ENCODE measurements around the gene IKZF1. TPM values are rescaled to one million over a fixed set of nuclear protein-coding genes. Genes with fewer than 3 reads are reported as not detected.

The IKZF1 gene
- total RNA-seq, 1 donor from 2014 or later, result 537 TPM

DNA sequence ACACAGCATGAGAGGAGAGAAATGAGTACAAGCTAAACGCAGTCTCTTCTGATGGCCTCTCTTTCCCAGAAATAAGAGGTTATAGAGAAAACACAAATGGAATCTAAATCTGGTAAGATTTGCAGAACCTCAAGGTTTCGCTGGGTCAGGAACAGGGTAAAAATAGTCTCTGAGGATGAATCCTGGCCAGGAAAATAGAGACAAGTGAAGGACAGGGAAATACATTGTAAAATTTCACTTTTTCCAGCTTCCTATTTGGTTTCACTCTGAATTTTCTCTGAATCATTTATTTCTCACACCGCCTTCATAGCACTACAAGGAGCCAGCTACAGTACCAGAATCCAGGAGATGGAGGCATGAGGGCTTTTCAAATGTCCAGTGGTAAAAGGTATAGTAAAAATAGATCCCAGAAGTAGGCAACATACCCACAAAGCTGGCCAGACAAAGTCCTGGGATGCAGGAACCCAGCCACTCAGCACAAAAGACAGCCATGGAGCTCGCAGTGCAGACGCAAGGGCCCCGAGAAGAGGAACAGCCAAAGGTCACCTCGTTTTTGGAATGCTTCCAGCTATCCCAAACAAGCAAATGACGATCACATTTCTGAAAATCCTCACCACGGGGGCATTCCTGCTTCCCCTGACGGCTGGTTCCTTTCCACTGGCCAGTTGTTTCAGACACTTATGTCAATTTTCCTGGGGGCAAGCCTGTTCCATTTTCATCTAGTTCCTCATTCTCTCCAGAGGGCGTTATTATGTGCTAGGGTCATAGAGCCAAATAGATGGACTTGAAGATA is 21.5 kb upstream of the IKZF1 start:
- intact Hi-C loops (cut with micrococcal nuclease), result loop anchor here (1.0 to 2.0 kb wide), 2 partner anchors 16 to 20 kb away; no protein-coding TSS in a partner anchor

DNA sequence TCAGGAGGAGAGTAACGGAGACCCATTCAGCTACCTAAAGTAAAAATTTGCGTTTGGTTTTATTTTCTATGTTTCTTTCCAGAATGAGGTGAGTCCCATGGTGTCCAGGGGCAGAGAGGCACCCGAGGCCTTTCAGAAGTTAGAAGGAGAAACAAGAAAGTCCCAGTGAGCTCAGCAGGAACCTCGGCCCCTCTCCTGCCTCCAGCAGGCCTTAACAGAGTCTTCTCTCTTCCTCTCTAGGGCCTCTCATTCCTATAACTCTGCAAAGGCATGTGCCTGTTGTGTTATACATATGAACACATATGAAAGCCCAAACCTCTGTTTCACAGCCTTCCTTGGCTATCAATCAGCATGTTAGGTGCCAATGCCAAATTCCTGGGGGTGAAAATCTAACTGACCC is 20.8 kb upstream of the IKZF1 start:
- intact Hi-C loops (cut with micrococcal nuclease), result loop anchor here (2.0 kb wide), 1 partner anchor 19 kb away; no protein-coding TSS in a partner anchor

DNA sequence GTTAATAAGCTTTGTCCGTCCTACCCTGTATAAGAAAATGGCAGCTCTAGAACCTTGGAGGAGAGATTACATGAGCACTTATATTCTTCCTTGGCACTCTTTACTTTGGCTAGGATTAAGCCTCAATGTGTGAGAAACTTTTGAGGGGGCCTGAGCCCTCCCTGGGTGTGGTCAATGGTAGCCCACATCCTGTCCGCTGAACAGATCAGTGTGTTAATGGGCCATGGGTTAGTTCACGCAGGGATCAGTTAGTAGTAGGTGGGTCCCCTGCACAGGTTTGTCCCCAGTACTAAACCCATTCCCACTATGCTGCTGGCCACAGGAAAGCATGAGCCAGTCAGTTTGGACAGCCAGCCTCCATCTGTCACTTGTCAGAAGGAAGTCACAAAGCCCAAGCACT is 20.2 kb upstream of the IKZF1 start:
- intact Hi-C loops (cut with micrococcal nuclease), result no loop called here

DNA sequence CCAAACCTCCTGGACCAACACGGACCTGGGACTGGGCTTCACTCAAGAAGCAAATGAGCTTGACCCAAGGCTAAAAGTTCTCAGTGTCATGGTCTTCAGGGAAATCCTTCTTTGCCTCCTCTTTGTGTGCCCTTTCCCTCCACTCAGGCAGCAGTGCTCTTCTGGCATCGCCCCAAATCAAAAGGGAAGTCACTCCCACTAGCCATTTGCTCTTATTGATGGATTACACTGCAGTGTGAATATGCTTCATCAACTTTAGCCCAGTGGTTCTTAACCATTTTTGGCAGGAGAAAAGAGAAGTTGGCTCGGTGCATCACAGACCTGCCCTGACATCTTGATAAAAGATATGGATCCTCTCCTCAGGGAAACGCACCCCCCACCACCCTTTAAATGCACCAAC is 19.2 kb upstream of the IKZF1 start:
- intact Hi-C loops (cut with micrococcal nuclease), result no loop called here

DNA sequence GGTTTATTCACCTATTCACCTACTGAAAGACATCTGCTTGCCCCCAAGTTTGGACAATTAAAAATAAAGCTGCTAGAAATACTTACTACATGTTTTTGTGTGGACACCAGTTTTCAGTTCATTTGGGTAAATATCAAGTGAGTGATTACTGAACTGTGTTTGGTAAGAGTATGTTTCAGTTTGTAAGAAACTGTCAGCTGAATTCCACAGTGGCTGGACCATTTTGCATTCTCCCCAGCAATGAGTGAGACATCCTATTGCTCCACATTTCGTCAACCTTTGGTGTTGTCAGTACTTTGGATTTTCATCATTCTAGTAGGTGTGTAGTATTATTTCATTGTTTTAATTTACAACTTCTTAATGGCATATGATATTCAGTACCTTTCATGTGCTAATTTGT is 17.4 kb upstream of the IKZF1 start:
- intact Hi-C loops (cut with micrococcal nuclease), result no loop called here

DNA sequence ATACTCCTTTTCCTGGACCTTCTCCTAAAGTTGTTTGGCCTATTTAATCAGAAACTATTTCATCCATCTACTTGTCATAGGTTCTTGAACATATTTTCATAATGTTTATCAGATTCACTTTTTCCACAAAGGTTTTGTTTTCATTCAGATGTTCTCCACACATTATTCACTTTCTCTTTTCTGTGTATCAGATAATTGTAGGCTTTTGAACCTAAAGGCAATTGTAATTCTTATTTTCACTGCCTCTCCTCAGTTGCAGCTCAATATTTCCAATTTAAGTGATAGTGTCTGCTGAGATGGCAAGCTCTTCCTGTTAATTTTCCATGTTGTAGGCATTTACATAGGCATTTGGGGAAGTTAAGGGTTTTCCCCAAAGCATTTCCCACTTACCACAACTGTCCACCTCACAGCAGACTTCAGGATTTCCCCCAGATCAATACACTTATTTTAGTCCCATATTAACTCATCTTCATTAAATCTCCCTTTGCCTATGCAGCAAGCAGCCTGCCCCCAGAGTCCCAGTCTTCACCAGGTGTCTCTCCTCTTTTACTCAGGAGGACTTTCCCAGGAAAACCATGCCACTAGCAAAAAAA is 12.3 kb upstream of the IKZF1 start:
- intact Hi-C loops (cut with micrococcal nuclease), result no loop called here

DNA sequence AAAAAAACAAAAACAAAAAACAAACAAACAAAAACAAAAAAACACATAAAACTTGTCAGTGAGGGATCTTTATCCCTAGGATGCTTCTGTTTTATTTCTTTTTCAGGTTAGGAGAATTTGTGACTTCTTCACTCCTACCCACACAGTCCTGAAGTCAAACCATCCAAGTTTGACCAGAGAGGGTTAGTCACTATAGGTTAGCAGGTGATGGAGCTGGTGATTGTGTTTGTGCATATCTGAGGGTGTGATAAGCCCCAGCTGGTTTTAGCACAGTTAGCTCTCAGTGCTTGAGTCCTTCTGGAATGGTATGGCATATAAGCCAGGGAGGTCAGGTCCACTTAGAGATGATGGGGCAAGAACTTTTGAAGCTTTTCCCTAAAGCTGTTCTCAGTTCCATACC is 11.8 kb upstream of the IKZF1 start:
- intact Hi-C loops (cut with micrococcal nuclease), result no loop called here

DNA sequence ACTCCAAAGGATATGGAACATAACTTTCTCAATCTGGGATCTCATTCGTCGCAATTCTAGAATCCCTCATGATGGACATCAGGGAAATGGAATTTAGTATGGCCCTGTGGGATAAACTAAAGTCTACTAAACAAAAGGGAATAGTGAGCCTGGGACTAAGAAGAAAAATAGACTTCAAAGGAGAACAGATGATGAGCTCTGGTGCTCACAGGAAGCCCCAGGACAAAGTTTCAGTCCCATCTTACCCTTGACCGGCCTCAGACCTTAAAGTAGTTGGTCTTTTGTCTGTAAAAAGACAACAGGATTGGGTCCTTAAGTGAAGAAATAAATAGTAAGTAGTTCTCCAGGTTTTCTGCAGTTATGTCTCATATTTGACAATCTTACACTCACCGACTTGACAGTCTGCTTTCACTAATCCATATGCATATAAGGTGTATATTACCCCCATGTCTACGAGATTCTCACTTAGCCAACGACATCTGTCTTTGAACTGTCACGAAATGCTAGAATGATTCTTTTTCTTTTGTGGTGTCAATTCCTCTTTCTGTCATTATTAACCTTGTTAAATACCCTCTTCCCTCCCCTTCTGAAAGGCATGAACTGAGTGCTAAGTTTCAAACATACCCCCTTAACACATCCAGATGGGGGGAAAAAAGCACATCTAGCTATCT is 10.9 kb upstream of the IKZF1 start:
- intact Hi-C loops (cut with micrococcal nuclease), result no loop called here

DNA sequence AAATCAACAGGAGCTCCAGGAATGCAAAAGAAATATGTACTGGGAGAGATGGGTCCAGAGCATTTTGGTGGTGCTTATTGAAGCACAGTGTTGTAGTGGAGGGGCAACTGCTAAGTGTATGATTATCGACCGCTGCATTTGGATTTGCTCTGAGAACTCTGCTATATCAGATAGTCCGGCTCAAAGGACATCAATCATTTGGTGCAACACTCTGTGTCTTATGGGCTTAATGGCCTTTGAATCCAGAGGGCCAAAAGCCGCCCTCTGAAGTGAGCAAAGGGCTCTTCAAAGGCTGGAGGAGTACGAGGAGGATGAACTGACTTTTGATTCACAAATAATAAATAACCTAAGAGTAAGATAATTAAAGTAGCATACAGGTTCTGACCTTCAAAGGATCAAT is 9.4 kb upstream of the IKZF1 start:
- intact Hi-C loops (cut with micrococcal nuclease), result loop anchor here (1.0 kb wide), 1 partner anchor 18 kb away; no protein-coding TSS in a partner anchor

DNA sequence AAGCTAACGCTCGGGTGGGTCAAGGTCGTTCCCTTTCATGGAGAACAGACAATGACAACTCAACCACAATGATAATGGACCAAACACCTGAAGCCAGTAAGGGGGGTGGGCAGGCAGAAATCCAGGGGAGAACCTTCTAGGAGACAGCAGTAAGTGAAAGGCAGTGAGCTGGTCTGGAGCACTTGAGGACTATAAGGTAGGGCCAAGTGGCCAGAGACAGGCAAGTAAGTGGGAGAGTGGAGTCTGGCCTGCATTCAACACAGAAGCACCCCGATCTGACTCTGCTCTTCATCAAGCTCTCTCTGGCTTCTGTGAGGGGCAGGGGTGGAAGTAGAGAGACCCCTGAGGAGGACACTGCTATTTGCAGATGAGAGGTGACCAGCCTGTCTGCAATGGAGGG is 7.7 kb upstream of the IKZF1 start:
- intact Hi-C loops (cut with micrococcal nuclease), result no loop called here

DNA sequence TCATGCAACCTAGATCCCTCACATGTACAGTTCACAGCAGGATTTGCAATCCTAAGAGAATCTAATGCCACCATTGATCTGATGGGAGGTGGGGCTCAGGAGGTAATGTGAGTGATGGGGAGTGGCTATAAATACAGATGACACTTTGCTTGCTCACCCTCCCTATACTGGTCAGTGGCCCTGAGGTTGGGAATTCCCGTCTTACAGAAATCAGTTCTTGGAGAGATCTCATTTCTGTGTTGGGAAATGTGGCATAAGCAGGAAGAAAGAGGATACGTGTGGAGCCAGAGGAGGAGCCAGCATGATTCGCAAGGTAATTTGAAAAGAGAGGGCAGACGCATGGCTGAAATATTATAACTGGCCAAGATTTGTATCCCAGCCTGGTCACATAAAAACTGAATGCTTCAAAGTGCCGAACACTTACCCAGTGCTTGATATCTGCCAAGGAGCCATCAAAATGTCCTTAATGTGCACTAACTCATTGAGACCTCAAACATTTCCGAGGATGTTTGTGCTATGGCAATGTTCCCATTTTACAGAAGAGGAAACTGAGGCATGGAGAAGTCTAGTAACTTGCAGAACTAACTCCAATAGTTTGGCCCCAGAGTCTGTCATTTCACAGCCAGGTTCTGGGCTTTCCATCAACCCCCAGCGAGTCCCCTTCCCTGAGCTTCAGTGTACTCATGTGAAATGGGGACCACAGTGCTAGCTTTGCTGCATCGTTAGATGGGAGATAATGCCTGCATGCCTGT is 5.5 kb upstream of the IKZF1 start:
- intact Hi-C loops (cut with micrococcal nuclease), result no loop called here

DNA sequence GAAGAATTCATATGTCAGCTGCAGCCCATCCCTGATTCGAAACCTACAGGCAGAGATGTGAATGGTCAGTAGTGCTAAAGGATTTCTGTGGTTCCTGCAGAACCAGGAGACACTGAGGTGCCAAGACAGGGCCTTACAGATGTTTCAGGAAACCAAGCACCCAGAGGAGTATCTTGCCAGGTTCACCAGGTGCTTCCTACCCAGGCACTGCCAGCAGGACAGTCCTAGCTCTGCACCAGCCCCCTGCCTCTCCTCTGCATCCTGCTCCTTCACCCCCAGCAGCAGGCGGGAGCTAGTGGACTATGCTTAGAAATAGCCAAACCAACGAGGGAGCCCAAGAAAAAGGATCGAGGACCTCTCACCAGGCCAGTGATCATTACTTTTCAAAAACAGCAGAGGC is 4.2 kb upstream of the IKZF1 start:
- intact Hi-C loops (cut with micrococcal nuclease), result no loop called here

DNA sequence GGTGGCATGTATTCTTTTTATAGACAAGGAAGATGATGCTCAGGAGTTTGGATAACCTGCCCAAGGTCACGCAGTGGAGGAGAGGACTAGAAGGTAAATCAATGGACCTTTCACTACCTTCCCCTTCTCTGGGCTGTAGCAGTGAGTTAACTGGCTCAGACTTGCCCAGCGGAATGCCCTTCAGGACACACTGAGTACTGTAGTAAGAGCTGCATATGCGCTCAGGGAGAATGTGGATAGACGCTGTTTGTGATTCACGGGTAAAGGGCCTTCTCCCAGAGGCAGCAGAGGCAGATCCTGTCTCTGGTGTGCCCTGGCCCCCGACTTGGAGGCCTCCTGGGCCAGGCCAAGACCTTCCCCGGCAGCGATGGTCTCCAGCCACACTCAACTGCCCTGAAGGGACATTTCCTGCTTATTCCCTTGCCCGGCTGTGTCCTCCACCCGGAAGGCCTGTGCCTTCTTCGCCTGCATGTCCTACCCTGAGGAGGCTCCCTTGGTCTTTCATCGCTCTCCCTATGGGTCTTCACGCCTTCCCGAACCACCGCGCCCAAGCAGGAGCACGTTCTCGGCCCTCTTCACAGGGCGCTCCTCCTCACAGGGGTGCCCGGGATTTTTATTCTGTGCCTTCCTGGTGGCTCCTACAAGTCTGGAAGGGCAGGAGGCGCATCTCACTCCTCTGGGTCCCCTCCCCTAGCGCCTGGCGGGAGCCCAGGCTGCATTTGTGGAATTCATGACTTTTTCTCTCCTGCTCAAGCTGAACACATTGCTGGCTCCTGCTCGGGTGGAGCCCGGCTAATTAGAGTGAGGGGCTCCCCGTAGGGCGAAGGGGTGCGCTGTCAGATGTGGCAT is 1.8 kb upstream of the IKZF1 start:
- intact Hi-C loops (cut with micrococcal nuclease), result loop anchor here (2.0 kb wide), 1 partner anchor 20 kb away; no protein-coding TSS in a partner anchor

DNA sequence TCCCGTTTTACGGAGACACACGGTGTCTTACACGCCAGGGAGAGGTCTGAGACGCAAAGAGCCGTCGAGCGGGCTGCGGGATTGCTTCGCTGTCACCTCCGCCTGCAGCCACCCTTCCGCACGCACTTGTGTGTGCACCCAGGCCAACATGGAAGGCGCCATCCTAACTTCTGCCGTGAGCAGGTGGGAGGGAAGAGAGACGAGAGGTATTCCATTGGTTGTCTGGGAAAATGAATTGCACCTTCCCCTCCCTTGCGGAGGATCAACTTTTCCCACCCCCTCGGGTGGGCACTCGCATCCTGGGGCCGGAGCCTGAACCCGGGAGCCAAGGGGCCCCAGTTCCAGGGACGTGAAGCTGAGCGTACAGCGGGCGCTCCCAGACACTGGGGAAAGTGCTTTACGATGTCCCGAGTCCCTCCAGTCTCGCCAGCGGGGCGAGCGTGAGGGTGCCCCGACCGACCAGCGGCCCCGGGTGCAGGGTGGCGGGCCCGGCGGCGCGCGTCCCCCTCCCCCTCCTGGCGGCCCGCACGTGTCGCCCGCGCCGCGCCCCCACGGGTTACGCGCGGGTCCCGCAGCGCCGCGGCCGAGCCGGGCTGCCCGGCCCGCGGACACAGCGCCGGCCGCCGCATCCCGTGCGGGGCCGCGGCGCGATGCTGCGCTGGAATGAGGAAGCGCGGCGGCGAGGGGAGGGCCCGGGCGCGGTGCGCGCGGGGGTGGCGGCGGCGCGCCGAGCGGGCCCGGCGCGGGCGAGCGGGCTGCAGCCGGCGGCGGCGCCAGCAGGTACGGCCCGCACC is 984 bp upstream of the IKZF1 start:
- intact Hi-C loops (cut with micrococcal nuclease), result loop anchor here (2.0 kb wide), 1 partner anchor 21 kb away; no protein-coding TSS in a partner anchor

DNA sequence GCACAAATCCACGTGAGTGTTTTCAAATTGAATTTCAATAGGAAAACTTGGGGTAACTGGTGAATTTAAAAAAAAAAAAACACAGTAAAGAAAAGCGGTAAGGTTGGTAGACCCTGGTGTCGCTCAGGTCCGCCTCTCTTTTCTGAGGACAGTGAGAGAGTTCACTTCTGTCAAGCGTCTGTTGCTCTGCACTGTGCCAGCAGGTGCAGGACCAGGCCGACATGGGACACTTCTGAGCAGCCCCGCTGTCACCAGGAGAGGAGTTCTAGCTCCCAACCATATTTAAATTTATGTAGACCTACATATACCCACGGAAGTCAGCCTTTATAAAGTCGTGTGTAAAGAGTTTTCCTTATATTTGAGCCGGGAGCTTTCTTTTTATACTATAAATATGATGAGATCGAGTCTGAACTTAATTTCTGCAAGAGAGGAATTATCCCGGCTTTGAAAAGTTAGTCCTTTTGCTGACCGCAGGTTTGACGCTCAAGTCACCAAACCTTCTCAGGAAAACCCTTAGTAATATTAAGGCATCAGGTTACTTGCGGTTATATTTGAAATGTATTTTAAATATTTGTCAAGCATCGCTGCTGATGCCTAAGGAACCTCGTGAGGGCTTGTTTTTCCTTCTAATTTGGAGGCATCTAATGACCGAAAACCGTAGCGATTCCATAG is 531 bp downstream of the IKZF1 start:
- intact Hi-C loops (cut with micrococcal nuclease), result loop anchor here (1.0 to 5.0 kb wide), 2 partner anchors 78 to 157 kb away; no protein-coding TSS in a partner anchor

DNA sequence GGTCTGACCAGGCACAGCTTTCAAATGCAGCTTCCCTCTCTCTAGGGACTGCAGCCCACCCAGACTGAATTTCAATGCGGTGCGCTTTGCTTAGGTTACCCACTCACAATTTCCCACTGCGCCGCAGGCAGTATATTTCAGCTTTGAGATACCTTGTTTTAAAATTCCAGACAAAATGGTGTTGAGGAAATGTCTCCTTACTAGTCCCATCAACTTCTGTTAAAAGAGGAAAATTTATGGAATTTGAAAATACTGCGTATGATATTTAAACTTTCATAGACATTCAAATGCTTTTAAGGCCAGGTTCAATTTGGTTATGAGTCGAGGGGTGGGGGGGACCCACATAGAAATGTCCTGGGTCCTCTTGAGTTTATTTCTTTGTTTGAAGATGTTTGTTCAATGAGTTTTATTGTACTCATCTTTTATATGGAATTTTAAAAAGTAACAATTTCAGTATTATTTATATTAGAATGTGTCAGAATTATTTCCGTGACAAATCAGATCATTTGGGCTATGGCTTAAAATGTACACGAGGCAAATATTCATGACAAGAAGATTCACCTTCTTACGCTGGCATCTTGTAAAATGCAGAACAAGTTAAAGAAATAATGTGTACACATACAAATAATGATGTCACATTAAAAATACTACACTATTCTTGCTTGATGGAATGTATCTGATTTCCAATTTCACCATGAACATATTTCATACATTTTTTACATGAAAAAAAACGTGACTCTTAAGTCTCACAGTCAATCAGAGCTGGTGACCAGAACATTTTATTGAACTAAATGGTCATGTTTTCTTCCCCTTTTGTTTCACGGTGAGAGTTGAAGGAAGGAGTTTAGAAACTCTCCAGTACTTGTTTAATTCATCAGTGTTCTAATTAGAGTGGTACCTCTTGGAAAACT is 1.3 kb downstream of the IKZF1 start:
- intact Hi-C loops (cut with micrococcal nuclease), result loop anchor here (1.0 to 5.0 kb wide), 3 partner anchors 15 to 158 kb away; no protein-coding TSS in a partner anchor

DNA sequence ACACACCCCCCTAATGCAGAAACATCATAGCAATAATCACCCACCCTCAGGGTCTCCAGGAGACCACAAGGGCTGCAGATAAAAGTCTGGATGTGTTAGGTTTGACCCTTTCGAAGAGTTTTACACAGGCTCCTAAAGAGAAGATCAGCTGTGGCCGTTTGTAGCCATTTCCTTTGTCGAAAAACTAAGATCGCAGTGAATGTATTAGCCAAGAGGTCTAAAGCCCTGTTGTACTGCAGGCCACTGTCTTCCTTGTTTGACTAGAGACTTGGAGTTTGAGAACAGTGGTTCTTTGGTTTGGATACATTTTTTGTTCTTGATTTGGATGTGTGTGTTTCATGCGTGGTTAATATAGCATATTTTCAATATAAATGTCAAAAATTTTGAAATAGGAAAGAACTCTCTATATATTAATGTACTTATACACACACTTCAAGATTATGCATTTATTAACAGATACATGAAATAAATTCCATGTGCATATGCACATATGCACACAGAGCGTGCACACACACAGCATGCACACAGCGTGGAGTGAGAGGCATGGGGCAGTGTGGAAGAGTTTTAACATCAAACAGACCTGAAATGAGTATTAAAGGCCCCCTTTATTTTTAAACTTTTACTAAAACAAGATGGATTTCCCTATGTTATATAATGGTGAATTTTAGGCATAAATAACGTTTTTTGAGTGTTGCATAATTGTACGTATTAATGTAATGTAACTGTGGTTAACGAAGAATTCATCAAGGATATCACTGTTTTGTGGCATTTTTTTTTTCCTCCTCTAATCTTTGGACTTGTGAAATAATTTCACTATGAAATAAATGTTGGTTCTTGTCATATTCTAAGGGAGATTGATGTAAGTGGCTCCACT is 2.2 kb downstream of the IKZF1 start:
- intact Hi-C loops (cut with micrococcal nuclease), result loop anchor here (1.0 to 5.0 kb wide), 8 partner anchors 14 to 164 kb away; no protein-coding TSS in a partner anchor

Data from T-helper 1 cell treated with Interleukin-12 subunit alpha and Interleukin-12 subunit beta and Interleukin-4 antibody, amounts not matched to agents 30 ng/mL and 1 ng/mL, for 36 hours (primary cell).